Measurements from ENCODE around the gene CADPS.

DNA sequence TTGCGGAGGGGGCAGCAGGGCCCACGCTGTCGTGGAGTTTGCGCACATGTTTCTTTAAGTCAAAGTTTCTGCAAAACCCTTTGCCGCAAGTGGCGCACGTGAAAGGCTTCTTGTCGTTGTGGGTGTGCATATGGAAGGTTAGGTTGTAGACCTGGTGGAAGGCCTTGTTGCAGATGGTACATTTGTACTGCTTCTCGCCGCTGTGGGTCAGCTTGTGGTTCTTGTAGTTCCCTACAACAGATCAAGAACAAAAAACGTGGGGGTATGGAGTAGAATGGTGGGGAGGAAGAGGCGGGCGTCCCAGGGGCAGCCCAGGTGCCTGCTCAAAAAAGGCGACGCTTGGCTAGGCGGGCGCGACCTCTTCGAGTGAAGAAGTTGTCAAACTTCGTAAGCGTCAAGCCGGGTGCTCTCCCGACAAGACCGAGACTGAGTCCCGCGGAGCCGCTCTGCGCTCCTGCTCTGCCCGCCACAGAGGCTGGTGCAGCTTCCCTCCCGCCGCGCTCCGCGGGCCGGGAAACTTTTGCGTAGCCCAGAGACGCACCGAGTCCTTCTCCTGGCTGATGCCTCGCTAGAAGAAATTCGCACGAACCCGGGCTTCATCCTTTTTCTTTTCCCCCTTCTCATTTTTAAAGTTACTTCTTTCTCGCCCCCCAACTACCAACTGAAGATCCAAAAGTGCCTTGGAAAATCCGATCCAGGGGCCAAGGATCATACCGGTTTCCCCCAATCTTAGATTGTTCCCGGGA is 504.9 kb downstream of the CADPS start:
- TF ChIP-seq POLR2A (IDR thresholded peaks at IDR 0.05) (no peak), POLR2AphosphoS5 (IDR thresholded peaks at IDR 0.05) (no peak), EP300 (IDR thresholded peaks at IDR 0.05) (no peak)
- TF ChIP-seq, protein P1, sequence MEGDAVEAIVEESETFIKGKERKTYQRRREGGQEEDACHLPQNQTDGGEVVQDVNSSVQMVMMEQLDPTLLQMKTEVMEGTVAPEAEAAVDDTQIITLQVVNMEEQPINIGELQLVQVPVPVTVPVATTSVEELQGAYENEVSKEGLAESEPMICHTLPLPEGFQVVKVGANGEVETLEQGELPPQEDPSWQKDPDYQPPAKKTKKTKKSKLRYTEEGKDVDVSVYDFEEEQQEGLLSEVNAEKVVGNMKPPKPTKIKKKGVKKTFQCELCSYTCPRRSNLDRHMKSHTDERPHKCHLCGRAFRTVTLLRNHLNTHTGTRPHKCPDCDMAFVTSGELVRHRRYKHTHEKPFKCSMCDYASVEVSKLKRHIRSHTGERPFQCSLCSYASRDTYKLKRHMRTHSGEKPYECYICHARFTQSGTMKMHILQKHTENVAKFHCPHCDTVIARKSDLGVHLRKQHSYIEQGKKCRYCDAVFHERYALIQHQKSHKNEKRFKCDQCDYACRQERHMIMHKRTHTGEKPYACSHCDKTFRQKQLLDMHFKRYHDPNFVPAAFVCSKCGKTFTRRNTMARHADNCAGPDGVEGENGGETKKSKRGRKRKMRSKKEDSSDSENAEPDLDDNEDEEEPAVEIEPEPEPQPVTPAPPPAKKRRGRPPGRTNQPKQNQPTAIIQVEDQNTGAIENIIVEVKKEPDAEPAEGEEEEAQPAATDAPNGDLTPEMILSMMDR (IDR thresholded peaks at IDR 0.05): no peak

Data from sigmoid colon (tissue), 4 donors.